ENCODE data around the gene STAMBP. TPM values are rescaled to one million over a fixed set of nuclear protein-coding genes. Genes with fewer than 3 reads are reported as not detected.
A peak's percentile ranks its signal among the peaks of the same experiment; 100 is the strongest.

The STAMBP gene
- total and polyA plus RNA-seq, 9 of the 15 experiments (the other 6 are each of a cell fraction or from before 2014, with no cell fraction given) = 36.9 to 75.2 (median 48.8) TPM

DNA sequence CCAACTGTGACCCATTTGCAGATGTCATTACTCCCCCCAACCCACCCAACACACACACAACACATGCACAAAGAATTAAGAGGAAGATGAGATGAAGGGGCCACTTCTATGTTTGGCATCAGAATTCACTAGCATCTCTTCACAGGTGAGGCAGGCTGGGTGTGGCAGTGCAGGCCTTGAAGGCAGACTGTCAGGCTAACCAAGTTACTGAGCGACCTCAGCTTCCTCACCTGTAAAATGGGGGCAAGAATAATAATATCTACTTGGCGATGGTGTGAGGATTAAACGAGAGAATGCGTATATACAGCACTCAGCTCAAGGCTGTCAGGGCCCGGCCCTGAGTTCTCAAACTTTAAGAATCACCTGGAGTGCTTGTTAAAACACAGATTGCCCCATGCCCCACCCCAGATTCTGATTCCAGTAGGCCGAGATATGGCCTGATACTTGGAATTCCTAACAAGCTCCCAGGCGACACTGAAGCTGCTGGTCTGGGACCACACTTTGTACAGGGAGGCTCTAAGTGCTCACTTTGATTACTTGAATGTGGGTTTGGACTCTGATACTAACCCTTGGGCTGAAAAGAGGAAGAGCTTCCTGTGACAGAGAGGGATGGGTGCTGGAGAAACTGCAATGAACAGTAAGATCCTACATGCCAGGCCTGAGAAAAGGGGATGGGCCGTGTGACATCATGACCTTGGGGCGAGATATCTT lies 65.2 kb downstream of the STAMBP start:
- CTCF ChIA-PET (ENCODE audit: low intra/inter-chr PET ratio) = no interaction called here
- Histone ChIP-seq H3K27ac (ENCODE audit: extremely low read depth, low read depth, low read length) (no peak overlapping the region), H3K4me3 (no peak overlapping the region), H3K27me3 (ENCODE audit: control insufficient read depth in 2 of 2, insufficient read depth in 2 of 2, low read length in 2 of 2) (no peaks in the 10 kb centered on the region; a peak in 1 of 5 replicates), H3K79me2 (ENCODE audit: control insufficient read depth, insufficient read depth, low read length) (no peaks in the 10 kb centered on the region), H3K4me1 (replicated peaks in 1 of 2; ENCODE audit: control insufficient read depth in 2 of 2, insufficient read depth in 2 of 2, low read length in 2 of 2) (peaks cover 0 to 10% of the 10 kb centered on the region in 2 experiments; a peak in 1 of 5 replicates), H3K4me2 (ENCODE audit: insufficient read depth, low read length) (no peak overlapping the region), H3K36me3 (ENCODE audit: control insufficient read depth, insufficient read depth, low read length) (no peaks in the 10 kb centered on the region), H4K20me1 (replicated peaks; ENCODE audit: control insufficient read depth, insufficient read depth, low read length) (no peaks in the 10 kb centered on the region), H3K9me1 (ENCODE audit: control insufficient read depth, insufficient read depth, low read length) (no peaks in the 10 kb centered on the region), H2AFZ (ENCODE audit: low read depth, low read length) (no peak overlapping the region), H3K9me3 (replicated peaks; ENCODE audit: control insufficient read depth, insufficient read depth, low read depth, low read length) (no peaks in the 10 kb centered on the region; the same call in 1 of the 2 replicates), H3K9ac (ENCODE audit: insufficient read depth in 1 of 2, low read depth in 2 of 2, low read length in 2 of 2) (no peak overlapping the region)
- TF ChIP-seq SP1 (CRISPR knock-in tag; IDR thresholded peaks at IDR 0.05) = no peak
- TF ChIP-seq SPI1 (IDR thresholded peaks at IDR 0.05; ENCODE audit: borderline replicate concordance, low read depth, low read length) = peak; percentile 82
- no peak for TF ChIP-seq BDP1 (IDR thresholded peaks at IDR 0.05; ENCODE audit: insufficient read depth, insufficient read length)
- peak; percentile 26; the same call in 1 of the 2 replicates for TF ChIP-seq BCOR (IDR thresholded peaks at IDR 0.05)
- no peak for TF ChIP-seq CCAR2 (IDR thresholded peaks at IDR 0.05; ENCODE audit: low read depth, low read length)
- peak; percentile 62 for TF ChIP-seq RBM25 (IDR thresholded peaks at IDR 0.05; ENCODE audit: low read depth, low read length, severe bottlenecking)
- no peak for TF ChIP-seq CBX3 (IDR thresholded peaks at IDR 0.05; ENCODE audit: borderline replicate concordance in 1 of 2, low read length in 2 of 2)
- no peak for TF ChIP-seq GABPA (tag; conservative IDR thresholded peaks at IDR 0.05; ENCODE audit: low read depth)
- POLR2A ChIA-PET = interaction anchor here (0.7 to 1.2 kb wide), 2 partner anchors 94 to 661 kb away, joined by 3 read pairs; partner anchors contain the start of gene PRADC1
- intact Hi-C loops (cut with micrococcal nuclease) = no loop called here
- no peak for DNase-seq (ENCODE audit: extremely low read depth in 1 of 4, low spot score in 3 of 4)
- in situ Hi-C loops (cut with MboI) = no loop called here
- WGBS (ENCODE audit: insufficient coverage, low coverage, missing lambda C conversion rate) = 27% methylated on average over 9 of the region's 9 CpGs
- no peak for FAIRE-seq
- ATAC-seq = no peak
- no TSS peak for BruUV-seq (replicated peaks)
